Measurements from ENCODE around the gene VPS8.

DNA sequence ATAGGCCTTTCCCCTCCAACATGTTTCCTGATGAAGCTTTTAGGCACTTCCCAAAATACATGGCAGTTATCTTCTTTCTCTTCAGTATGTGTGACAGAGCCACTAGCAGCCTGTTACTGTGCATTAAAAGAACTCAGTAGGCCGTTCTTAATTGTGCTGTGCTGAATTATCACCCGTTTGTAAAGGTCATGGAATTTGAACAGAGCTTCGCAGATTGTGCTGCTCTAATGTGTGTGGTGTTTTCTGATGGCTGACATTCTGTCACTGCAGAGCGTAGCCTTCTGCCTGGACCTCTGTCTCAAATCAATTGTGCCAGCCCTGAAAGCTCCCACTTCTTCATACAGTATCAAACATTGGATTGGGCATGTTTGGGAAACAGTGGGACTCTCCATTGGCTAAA, 229.6 kb downstream of the VPS8 start:
- TF ChIP-seq, protein P1, sequence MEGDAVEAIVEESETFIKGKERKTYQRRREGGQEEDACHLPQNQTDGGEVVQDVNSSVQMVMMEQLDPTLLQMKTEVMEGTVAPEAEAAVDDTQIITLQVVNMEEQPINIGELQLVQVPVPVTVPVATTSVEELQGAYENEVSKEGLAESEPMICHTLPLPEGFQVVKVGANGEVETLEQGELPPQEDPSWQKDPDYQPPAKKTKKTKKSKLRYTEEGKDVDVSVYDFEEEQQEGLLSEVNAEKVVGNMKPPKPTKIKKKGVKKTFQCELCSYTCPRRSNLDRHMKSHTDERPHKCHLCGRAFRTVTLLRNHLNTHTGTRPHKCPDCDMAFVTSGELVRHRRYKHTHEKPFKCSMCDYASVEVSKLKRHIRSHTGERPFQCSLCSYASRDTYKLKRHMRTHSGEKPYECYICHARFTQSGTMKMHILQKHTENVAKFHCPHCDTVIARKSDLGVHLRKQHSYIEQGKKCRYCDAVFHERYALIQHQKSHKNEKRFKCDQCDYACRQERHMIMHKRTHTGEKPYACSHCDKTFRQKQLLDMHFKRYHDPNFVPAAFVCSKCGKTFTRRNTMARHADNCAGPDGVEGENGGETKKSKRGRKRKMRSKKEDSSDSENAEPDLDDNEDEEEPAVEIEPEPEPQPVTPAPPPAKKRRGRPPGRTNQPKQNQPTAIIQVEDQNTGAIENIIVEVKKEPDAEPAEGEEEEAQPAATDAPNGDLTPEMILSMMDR (IDR thresholded peaks at IDR 0.05) = no peak
- TF ChIP-seq POLR2A (IDR thresholded peaks at IDR 0.05) = no peak
